ENCODE measurements around the gene TENM3.

DNA sequence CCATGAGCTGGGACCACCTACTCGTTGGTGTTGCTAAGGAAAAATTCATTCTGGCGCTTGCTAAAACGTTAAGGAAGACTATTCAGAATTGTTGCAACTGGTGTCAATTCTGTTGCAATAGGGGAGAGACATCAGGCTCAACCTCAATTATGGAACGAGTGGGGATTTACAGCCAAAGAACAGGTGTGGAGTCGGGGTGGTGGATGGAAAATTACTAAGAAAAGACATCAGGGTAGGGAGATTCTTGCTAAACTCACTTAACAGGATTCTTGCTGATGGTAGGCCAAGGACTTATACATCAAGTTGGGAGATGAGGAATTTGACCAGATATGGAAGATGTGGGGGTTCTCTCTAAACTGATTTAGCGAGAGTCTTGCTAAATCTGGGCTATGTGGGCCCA lies 139.7 kb downstream of the TENM3 start:
- no peak for TF ChIP-seq EZH2phosphoT487 (IDR thresholded peaks at IDR 0.05; ENCODE audit: low read depth)
- TF ChIP-seq, protein P1, sequence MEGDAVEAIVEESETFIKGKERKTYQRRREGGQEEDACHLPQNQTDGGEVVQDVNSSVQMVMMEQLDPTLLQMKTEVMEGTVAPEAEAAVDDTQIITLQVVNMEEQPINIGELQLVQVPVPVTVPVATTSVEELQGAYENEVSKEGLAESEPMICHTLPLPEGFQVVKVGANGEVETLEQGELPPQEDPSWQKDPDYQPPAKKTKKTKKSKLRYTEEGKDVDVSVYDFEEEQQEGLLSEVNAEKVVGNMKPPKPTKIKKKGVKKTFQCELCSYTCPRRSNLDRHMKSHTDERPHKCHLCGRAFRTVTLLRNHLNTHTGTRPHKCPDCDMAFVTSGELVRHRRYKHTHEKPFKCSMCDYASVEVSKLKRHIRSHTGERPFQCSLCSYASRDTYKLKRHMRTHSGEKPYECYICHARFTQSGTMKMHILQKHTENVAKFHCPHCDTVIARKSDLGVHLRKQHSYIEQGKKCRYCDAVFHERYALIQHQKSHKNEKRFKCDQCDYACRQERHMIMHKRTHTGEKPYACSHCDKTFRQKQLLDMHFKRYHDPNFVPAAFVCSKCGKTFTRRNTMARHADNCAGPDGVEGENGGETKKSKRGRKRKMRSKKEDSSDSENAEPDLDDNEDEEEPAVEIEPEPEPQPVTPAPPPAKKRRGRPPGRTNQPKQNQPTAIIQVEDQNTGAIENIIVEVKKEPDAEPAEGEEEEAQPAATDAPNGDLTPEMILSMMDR (IDR thresholded peaks at IDR 0.05; ENCODE audit: low read depth, low read length), result no peak
